Activated CD4-positive, CD25-positive, alpha-beta regulatory T cell (primary cell): Measurements from ENCODE around the gene KRTAP5-7.
"Not testable (repeated sequence)": the region's sequence is repeated elsewhere in the genome, so short reads cannot be mapped to it uniquely, and the experiment has no call there.

Experiments
- DNase-seq, 4 experiments: peaks; one replicate each; lab custom pipeline; 2025; lab: John Stamatoyannopoulos, UW

The KRTAP5-7 gene

DNA sequence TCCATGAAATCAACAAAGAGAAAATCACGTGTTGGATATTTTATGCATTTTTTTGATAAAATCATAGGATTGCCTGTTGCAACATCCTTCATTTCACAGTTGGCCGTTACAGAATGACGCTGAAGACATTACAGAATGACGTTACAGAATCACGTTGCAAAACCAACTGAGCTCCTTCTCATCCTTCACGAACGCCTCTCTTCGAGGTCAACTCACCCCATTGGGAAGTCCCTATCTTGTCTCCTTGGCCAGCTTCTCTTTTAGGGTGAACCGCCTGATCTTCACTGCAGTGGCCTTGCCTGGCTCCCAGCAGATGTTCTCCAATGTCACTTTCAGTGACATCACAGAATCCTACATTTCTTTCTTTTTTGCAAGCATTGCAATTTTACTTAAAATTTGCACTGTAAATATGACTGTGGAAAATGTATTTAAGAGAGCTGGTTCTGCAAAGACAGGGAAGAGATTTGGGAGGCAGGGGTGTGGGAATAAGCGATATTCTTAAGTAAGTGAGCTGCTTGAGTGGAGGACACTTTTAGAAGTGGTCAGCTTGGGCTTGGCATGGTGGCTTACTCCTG, 5.1 kb downstream of the KRTAP5-7 start:
- no peak for DNase-seq

DNA sequence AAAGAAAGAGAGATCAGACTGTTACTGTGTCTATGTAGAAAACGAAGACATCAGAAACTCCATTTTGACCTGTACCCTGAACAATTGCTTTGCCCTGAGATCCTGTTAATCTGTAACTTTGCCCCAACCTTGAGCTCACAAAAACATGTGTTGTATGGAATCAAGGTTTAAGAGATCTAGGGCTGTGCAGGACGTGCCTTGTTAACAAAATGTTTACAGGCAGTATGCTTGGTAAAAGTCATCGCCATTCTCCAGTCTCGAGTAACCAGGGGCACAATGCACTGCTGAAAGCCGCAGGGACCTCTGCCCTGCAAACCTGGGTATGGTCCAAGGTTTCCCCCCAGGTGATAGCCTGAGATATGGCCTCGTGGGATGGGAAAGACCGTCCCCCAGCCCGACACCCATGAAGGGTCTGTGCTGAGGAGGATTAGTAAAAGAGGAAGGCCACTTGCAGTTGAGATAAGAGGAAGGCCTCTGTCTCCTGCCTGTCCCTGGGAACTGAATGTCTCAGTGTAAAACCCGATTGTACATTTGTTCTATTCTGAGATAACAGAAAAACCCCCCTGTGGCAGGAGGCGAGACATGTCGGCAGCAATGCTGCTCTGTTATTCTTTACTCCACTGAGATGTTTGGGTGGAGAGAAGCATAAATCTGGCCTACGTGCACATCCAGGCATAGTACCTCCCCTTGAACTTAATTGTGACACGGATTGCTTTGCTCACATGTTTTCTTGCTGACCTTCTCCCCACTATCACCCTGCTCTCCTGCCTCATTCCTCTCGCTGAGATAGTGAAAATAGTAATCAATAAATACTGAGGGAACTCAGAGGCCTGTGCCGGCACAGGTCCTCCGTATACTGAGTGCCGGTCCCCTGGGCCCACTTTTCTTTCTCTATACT, 7.9 kb downstream of the KRTAP5-7 start:
- not testable (repeated sequence) for DNase-seq

DNA sequence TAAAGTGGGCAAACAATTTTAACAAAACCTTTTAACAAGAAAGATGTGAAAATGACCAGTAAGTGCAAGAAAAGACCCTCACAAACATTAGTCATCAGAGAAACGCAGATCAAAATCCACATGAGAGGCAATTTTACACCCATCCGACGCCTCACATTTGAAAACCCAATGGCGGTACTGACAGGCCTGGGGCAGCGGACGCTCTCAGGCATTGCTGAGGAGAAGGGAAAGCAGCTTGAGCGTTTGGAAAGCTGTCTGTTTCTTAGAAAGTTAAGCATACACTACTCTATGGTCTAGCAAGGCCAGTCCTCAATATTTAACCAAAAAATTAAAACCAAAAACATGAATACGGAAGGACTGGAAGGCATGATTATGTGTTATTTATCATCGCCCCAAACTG, 8.8 kb downstream of the KRTAP5-7 start:
- no peak for DNase-seq

DNA sequence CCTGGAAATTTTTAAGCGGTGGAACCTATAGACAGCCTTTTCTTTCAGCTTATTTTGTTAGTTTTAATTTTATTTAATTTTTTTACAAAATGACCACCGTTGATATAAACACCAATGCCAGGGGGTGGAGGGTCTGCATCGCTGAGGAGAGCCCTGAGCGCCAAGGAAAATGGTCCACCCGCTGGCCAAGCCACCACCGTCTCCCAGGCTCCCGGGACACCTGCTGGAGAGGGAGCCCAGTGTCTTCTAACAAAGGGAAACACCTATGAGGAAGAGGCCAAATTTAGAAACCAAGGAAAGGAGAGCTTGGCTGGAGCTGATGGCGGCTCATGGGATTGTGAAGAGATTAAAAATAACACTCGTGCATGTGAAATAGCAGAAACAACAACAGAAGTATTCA, 10.5 kb downstream of the KRTAP5-7 start:
- no peak for DNase-seq

DNA sequence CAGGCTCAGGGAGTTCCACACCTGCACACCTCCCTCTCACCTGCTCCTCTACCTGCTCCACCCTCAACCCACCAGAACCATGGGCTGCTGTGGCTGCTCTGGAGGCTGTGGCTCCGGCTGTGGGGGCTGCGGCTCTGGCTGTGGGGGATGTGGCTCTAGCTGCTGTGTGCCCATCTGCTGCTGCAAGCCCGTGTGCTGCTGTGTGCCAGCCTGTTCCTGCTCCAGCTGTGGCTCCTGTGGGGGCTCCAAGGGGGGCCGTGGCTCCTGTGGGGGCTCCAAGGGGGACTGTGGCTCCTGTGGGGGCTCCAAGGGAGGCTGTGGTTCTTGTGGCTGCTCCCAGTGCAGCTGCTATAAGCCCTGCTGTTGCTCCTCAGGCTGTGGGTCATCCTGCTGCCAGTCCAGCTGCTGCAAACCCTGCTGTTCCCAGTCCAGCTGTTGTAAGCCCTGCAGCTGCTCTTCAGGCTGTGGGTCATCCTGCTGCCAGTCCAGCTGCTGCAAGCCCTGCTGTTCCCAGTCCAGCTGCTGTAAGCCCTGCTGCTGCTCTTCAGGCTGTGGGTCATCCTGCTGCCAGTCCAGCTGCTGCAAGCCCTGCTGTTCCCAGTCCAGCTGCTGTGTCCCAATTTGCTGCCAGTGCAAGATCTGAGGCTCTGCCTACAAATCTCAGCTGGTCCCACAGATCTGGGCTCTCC, 11.1 kb downstream of the KRTAP5-7 start, which contains the start of gene KRTAP5-8:
KRTAP5-8 (plus strand) TSS at position 49 of the 689 bp plus-strand sequence; CDS start at position 80, 31 bp downstream.
- DNase-seq = not testable (repeated sequence)

DNA sequence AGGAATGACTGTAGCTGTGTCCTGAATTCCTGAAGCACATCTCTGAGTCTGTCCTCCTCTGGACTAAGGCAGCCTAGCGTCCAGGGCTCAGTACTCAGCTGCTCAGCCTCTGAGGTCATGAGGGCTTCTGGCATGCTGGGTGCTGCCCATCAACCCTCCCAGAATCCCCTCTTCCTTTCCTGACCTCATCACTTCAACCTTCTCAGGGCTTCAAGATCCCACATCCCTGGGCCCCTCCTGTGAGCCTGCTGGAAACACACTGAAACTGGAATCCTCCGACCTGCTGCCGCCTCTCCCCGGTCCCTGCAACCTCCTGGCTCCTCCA, 11.6 kb downstream of the KRTAP5-7 start:
- DNase-seq = no peak

DNA sequence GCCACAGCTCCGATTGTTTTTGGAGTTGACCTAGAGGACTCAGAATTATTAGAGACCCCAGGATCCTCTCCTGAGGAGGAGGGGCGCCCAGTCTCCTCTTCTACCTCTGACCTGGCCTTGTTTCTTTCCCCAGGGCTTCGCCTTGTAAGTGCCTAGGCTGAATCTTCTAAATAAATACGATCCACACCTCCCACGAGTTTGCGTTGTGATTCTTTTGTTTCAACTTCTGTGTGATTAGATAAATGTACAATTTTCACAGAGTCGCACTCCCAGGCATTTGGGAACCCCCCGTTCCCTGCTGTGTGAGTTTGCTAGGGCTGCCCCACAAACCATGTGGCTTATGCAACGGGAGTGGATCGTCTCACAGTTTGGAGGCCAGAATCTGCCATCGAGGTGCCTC, 11.9 kb downstream of the KRTAP5-7 start:
- DNase-seq = no peak

DNA sequence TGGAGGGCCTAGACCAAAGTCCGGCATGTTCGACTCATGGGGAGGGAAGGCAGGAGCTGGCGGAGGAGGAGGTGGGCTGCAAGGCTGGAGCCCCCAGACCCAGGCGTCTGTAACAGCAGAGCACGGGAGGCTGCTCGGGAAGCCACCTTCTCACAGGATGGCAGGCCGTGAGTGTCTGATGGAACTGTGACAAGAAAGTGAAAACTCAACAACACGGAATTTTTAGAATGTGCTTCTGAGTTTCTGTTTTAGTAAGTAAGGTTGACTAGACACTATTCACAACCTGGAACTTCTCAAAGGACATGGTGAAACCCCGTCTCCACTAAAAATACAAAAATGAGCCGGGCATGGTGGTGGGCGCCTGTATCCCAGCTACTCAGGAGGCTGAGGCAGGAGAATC, 12.9 kb downstream of the KRTAP5-7 start:
- DNase-seq = not testable (repeated sequence)

DNA sequence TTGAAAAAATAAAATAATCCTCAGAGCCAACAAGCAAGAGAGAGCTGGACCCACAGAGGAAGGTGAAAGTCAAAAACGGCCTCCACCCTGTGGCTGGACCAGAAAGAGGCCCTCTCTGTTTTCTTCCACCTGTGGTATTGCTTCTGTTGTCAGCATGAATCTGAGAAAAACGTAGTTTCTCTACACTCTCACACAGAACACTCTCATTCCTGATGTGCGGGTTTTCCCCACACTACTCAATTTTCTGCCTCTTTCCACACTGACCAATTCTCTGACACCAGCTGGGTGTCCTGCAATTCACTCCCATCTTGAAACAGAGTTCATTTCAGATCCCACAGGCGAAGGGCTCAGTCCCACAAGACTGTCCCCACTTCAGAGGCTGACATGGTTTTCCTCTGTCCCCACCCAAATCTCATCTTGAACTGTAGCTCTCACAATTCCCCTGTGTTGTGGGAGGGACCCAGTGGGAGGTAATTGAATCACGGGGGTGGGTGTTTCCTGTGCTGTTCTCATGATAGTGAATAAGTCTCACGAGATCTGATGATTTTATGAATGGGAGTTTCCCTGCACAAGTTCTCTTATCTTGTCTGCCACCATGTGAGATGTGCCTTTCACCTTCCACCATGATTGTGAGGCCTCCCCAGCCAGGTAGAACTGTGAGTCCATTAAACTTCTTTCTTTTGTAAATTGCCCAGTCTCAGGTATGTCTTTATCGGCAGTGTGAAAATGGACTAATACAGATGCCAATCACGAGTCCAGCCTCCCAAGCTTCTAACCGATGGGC, 13.6 kb downstream of the KRTAP5-7 start:
- not testable (repeated sequence) for DNase-seq

DNA sequence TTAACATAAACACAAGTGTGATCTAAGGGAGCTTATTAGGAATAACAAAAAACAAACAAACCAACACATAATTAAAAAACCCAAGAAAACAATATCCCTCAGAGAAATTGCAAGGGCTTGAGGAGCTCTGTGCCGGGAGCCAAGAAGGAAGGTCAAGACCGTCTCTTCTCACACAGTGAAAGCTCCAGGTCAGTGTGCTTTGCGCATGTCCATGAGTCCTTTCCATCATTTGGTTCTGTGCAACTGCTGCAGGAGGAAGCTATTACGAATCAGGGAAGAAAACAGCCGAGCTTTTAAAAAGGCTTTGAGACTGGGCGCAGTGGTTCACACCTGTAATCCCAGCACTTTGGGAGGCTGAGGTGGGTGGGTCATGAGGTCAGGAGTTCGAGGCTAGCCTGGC, 15.3 kb downstream of the KRTAP5-7 start:
- DNase-seq = no peak

DNA sequence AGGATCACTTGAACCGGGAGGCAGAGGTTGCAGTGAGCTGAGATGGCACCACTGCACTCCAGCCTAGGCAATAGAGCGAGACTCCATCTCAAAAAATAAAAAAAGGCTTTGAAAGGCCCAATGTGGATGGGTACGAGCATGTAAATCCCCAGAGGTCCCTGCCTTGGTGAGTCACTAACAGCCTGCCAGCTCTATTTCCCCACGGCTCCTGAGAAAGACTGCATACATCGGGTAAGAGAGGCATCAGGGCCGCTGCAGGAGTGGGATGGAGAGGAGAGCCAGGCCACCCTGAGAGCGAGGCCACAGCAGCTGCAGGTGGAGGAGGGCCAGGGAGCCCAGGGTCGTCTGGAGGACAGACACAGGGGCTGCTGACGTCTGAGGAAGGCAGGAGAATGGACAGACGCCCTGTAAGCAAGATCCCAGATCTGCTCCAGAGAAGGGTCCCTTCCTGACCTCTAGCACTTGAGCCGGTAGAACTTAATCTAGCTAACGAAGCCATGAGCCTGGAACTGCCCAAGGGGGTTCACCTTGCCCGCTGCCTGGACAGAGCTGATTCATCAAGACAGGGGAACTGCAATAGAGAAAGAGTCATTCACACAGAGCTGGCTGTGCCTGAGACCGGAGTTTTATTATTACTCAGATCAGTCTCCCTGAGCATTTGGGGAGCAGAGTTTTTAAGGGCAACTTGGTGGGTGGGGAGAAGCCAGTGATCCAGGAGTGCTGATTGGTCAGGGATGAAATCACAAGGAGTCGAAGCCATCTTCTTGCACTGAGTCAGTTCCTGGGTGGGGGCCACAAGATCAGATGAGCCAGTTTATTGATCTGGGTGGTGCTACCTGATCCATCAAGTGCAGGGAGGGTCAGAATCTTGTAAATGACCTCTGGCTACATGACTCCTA, 16.1 kb downstream of the KRTAP5-7 start:
- no peak for DNase-seq

DNA sequence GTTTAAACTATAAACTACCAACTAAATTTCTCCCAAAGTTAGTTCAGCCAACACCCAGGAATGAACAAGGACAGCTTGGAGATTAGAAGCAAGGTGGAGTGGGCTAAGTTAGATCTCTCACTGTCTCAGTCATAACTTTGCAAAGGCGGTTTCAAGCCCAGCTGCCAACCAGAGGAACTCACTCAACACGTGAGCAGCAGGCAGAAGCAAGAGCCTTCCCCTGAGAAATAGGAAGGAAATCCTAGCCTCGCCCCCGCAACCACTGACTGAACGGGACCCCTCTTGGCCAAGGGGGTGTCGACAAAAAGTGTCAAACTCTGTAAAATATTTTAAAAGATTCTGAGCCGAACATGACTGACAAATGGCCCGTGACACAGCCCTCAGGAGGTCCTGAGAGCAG, 16.8 kb downstream of the KRTAP5-7 start:
- DNase-seq = no peak

DNA sequence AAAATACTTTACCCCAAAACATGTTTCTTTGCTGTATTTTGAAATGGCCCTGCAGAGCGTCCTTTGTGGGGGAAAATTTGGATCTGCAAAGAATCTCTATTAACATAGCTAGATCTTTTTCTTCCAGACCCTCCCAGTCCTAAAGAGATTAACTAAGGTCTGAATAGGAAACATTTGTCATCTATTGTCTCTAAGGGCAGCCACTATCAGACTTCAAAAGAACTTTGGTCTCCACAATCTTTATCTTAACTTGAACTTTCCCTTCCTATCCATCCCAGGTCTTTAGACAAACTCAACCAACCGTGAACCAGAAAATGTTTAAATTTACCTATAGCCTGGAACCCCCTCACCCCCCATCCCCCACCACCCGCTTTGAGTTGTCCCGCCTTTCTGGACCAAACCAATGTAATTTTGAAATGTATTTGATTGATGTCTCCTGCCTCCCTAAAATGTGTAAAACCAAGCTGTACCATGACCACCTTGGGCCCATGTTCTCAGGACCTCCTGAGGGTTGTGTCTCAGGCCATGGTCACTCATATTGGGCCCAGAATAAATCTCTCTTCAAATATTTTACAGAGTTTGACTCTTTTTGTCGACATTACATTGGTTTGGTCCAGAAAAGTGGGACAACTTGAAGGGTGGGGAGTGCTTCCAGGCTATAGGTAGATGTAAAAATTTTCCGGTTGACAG, 17.6 kb downstream of the KRTAP5-7 start:
- DNase-seq = no peak

DNA sequence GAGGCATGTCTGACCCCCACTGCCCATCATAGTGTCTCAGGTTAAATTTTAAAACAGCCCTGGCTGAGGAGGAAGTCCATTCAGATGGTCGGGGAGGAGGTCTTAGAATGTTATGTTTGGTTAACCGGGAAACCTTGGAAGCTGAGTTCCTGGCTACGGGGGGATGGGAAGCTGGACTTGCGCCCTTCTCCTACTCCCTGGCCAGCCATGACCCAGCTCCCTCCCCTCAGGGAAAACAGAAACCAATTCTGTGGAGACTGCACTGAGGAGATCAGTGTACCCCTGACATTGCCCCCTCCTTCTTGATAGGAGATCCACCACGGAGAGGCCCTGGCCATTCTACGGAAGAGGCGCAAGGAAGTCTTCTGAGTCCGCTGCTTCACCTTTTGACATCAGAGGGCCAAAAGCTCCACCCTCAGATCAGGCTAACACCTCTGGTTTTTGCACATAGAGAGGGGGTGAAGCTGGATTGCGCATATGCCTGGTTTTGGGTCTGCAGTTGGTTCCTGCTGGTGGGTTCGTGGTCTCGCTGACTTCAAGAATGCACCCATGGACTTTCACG, 18.4 kb downstream of the KRTAP5-7 start:
- DNase-seq = no peak

DNA sequence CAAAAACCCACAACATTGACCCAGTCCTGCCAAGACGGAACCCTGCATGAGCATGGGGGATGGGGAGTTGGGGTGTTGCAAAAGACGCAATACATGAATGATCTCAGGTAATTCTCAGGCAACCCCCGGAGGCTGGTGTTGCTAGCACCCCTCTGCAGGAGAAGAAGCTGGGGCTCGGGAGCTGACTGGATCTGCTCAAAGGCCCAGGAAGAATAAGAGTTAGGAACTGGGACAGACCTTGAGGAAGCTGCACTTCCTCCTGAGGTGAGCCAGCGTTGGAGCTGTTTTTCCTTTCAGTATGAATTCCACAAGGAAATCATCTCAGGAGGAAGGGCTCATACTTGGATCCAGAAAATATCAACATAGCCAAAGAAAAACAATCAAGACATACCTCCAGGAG, 21.1 kb downstream of the KRTAP5-7 start, which contains the start of gene KRTAP5-9:
KRTAP5-9 (plus strand) TSS at position 301 of the 400 bp plus-strand sequence. CDS start 238 bp downstream, outside the sequence.
- DNase-seq = no peak

DNA sequence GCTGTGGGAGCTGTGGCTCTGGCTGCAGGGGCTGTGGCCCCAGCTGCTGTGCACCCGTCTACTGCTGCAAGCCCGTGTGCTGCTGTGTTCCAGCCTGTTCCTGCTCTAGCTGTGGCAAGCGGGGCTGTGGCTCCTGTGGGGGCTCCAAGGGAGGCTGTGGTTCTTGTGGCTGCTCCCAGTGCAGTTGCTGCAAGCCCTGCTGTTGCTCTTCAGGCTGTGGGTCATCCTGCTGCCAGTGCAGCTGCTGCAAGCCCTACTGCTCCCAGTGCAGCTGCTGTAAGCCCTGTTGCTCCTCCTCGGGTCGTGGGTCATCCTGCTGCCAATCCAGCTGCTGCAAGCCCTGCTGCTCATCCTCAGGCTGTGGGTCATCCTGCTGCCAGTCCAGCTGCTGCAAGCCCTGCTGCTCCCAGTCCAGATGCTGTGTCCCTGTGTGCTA, 21.7 kb downstream of the KRTAP5-7 start:
- no peak for DNase-seq

DNA sequence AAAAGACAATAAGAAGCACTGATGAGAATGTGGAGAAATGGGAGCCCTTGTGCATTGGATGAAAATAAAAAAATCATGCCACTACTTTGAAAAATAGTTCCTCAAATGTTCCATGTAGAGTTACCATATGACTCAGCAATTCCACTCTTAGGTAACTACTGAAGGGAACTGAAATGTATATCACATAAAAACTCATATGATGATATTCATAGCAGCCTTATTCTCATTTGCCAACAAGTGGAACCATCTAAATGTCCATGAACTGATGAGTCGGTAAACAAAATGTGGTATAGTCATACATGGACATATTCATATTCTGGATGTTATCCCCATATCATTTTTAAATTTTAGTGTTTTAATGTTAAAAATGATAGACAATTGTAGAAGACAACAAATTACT, 24.6 kb downstream of the KRTAP5-7 start:
- DNase-seq = no peak

DNA sequence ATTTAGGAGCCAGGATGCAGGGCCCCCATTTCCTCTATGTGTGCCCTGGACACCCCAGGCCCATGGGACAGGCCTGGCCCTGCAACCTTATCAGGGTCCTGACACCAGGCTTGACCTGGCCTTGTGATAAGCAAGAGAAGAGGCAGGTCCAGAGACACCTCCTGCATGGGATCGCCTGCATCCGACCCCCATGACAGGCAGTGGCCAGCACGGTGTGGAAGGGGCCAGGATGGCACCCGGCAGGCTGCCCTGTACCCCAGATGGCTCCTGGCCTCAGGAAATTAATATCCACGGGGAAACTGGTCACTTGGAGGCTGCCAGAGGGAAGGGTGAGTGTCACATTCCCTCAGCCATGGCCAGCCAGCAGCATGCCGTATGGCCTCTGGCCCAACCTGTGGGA, 27.9 kb downstream of the KRTAP5-7 start:
- no peak for DNase-seq

DNA sequence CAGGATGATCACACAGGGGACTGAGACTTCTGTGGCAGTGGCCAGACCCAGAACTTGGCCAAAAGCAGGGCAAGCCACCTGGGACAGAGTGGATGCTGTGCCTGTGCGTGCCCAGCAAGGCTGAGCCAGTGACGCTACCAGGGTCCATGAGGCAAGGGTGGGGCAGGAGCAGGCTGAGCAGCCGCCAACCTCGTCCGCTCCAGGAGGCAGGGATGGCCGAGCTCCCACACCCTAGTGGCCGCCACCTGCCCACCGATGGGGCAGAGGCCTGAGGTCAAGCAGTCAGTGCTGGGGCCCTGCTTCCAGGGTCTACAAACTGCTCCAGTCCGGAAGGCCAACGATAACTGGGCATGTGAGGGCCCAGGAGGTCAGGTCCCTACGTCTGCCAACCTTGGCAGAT, 28.4 kb downstream of the KRTAP5-7 start:
- DNase-seq = no peak

DNA sequence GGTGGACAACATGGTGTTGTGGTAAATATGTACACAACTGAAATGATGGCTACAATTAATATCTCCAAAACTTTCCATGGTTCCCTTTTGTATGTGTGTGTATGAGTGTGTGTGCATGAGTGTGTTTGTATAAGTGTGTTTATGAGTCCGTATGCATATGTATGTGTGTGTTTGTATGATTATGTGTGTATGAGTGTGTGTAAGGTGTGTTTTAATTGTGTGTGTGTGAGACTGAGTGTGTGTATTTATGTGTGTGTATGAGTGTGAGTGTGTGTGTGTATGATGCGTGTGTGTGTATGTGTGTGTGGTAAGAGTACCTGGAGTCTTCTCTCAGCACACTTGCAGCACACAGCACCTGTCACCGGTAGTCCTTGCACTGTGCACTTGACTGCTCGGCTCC, 29.0 kb downstream of the KRTAP5-7 start:
- no peak for DNase-seq
